Breast epithelium (tissue), 3 donors: ENCODE measurements around the gene PRKCE.

Experiments
- POLR2A ChIP-seq: fragments of 450-650 bp; IDR thresholded peaks from one replicate; pipeline ENCODE4 v1.6.1; 2016; ENCODE audit warnings: antibody characterized with exemption, mild to moderate bottlenecking, moderate library complexity
- TF ChIP-seq, protein P1 (sequence below), 3 donors: fragments of 450-650 bp; IDR thresholded peaks; one replicate each; pipeline ENCODE4 v1.5.1; 2016 to 2017; ENCODE audit warnings: antibody characterized with exemption in 3 of 3, mild to moderate bottlenecking in 3 of 3, moderate library complexity in 3 of 3

DNA sequence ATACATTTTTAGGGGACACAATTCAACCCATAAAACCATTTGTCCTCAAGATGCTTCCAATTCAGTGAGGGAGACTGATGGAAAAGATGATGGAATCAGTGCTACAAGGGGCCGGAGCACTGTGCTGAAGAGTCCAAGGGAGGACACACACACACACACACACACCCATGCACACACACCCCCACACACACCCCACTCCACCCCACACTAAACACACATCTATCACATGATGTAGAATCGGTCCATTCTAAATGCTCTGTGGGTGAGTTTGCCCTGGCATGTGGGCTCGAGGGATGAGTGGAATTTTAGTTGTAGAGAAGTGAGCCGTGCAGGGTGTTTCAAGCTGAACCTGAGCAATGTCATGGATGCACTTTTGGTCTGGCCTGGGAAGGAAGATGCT, 41.1 kb downstream of the PRKCE start:
- TF ChIP-seq POLR2A: no peak
- TF ChIP-seq, protein P1, sequence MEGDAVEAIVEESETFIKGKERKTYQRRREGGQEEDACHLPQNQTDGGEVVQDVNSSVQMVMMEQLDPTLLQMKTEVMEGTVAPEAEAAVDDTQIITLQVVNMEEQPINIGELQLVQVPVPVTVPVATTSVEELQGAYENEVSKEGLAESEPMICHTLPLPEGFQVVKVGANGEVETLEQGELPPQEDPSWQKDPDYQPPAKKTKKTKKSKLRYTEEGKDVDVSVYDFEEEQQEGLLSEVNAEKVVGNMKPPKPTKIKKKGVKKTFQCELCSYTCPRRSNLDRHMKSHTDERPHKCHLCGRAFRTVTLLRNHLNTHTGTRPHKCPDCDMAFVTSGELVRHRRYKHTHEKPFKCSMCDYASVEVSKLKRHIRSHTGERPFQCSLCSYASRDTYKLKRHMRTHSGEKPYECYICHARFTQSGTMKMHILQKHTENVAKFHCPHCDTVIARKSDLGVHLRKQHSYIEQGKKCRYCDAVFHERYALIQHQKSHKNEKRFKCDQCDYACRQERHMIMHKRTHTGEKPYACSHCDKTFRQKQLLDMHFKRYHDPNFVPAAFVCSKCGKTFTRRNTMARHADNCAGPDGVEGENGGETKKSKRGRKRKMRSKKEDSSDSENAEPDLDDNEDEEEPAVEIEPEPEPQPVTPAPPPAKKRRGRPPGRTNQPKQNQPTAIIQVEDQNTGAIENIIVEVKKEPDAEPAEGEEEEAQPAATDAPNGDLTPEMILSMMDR (IDR thresholded peaks at IDR 0.05): no peak
